Measurements from ENCODE around the gene SRP9.
"Not testable (repeated sequence)": the region's sequence is repeated elsewhere in the genome, so short reads cannot be mapped to it uniquely, and the experiment has no call there.

The SRP9 gene

DNA sequence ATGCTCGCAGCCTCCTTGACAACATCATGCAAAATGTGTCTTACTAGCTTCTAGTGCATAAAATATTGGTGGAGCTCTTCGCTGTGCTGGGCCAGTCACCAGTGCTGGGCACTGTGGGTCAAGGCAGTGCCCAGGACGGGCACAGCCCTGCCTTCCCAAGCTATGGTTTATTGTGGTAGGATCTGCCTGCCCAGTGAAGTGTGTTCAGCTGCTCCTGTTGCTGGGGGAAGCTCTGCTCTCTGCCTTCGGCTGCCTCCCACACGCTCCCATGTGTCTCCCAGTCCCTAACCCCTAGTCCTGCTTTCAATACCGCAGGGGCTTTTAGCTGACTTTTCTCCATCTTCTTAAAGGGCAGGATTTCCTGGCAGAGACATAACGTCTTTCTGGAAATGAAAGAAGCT, 48.0 kb downstream of the SRP9 start:
- ChIA-PET CTCF (interaction anchor here (1.6 kb wide), 1 partner anchor 9 kb away, joined by 4 read pairs; no protein-coding TSS in a partner anchor), POLR2A (no interaction called here)
- no peak for DNase-seq (ENCODE audit: extremely low spot score)
- TF ChIP-seq, protein P1, sequence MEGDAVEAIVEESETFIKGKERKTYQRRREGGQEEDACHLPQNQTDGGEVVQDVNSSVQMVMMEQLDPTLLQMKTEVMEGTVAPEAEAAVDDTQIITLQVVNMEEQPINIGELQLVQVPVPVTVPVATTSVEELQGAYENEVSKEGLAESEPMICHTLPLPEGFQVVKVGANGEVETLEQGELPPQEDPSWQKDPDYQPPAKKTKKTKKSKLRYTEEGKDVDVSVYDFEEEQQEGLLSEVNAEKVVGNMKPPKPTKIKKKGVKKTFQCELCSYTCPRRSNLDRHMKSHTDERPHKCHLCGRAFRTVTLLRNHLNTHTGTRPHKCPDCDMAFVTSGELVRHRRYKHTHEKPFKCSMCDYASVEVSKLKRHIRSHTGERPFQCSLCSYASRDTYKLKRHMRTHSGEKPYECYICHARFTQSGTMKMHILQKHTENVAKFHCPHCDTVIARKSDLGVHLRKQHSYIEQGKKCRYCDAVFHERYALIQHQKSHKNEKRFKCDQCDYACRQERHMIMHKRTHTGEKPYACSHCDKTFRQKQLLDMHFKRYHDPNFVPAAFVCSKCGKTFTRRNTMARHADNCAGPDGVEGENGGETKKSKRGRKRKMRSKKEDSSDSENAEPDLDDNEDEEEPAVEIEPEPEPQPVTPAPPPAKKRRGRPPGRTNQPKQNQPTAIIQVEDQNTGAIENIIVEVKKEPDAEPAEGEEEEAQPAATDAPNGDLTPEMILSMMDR (IDR thresholded peaks at IDR 0.05; ENCODE audit: control extremely low read depth, extremely low read depth, low read depth, missing control alignments): no peak

DNA sequence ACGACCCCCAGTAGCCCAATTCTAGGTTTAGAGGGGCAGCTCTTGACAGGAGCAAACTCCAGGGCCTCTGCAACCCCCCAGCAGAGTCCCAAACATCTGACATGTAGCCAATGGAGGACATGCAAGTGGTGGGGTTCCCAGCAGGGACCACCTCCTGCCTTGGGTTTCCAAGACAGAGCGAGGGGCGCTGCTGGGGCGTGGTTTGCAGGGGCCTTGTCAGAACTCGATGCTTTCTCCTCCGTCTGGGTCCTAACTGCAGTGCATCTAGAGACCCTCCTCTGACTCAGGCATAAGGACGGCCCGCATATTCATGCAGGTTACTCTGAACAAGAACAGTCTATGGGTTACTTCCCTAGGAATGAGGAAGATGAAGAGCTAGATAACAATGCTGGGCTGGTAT, 49.5 kb downstream of the SRP9 start:
- DNase-seq (ENCODE audit: extremely low spot score): no peak
- POLR2A ChIA-PET: no interaction called here
- CTCF ChIA-PET: interaction anchor here (1.6 kb wide), 1 partner anchor 8 kb away, joined by 4 read pairs; no protein-coding TSS in a partner anchor
- TF ChIP-seq, protein P1 (IDR thresholded peaks at IDR 0.05; ENCODE audit: control extremely low read depth, extremely low read depth, low read depth, missing control alignments): no peak

GRCh38 chr1:225828706-225829345, 51.2 kb downstream of the SRP9 start:
- ChIA-PET CTCF (no interaction called here), POLR2A (no interaction called here)
- TF ChIP-seq, protein P1 (IDR thresholded peaks at IDR 0.05; ENCODE audit: control extremely low read depth, extremely low read depth, low read depth, missing control alignments): no peak
- DNase-seq (ENCODE audit: extremely low spot score): no peak

DNA sequence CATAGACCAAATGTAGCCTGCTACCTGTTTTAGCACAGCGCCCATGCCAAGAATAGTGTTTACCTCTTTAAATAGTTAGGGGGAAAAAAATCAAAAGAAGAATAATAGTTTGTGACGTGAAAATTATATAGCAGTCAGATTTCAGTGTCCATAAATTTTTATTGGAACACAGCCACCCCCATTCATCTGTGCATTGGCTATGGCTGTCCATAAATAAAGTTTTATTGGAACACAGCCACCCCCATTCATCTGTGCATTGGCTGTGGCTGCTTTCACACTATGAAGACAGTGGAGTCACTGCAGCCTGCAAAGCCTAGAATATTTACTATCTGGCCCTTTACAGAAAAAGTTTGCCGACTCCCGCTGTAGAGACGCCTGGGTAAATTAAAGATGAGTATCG, 53.2 kb downstream of the SRP9 start:
- ChIA-PET POLR2A (no interaction called here), CTCF (no interaction called here)
- no peak for DNase-seq (ENCODE audit: extremely low spot score)
- TF ChIP-seq, protein P1 (IDR thresholded peaks at IDR 0.05; ENCODE audit: control extremely low read depth, extremely low read depth, low read depth, missing control alignments): no peak

DNA sequence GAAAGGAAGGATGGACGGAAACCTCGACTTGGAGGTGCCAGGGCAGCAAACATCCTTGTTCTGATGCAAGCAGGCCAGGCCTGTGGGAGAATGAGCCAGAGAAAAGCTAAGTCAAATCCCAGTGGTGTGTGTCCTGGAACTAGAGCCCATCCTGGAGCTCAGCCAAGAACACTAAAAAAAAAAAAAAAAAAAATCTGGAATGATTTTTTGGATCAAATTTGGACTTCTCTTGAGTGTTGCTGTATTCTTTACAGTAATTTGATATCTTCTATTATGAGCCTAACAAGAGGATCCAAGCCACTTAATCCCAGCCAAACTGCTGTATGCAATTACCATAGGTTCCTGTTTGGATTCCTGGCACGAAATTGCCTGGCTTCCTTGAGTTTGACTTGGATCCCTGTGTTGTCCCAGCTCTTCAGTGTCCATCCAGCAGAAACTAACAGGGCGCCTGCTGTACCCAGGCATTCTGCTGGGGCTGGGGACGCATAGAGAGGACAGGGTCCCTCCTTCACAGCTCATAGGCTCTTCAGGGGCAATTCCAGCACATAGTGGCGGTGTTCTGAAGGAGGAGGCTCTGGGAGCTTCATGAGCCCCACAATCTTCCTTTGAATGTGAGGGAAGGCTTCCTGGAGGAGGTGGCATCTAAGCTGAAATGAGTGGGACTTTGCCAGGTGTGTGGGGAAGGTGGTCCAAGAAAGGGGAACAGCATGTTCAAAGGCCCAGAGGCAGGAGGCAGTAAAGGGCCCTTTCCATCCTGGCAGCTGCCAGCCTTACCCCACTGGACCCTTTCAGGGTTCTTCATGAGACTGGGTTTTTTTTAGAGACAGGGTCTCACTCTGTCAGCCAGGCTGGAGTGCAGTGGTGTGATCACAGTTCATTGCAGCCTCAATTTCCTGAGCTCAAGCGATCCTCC, 57.0 kb downstream of the SRP9 start:
- no peak for DNase-seq (ENCODE audit: extremely low spot score)
- TF ChIP-seq, protein P1 (IDR thresholded peaks at IDR 0.05; ENCODE audit: control extremely low read depth, extremely low read depth, low read depth, missing control alignments): no peak
- ChIA-PET POLR2A (interaction anchor here (0.7 kb wide), 1 partner anchor 59 kb away, joined by 4 read pairs; no protein-coding TSS in a partner anchor), CTCF (interaction anchor here (0.8 to 2.1 kb wide), 4 partner anchors 8 to 360 kb away, joined by 3 to 5 read pairs (median 4); partner anchors contain the start of gene SRP9)

- DNase-seq (ENCODE audit: extremely low spot score): no peak
- ChIA-PET POLR2A (interaction anchor here (0.7 kb wide), 1 partner anchor 58 kb away, joined by 4 read pairs; no protein-coding TSS in a partner anchor), CTCF (interaction anchor here (1.9 kb wide), 1 partner anchor 16 kb away, joined by 5 read pairs; no protein-coding TSS in a partner anchor)
- TF ChIP-seq, protein P1 (IDR thresholded peaks at IDR 0.05; ENCODE audit: control extremely low read depth, extremely low read depth, low read depth, missing control alignments): no peak
These were observed 58.2 kb downstream of the SRP9 start for GRCh38 chr1:225835856-225836255.

DNA sequence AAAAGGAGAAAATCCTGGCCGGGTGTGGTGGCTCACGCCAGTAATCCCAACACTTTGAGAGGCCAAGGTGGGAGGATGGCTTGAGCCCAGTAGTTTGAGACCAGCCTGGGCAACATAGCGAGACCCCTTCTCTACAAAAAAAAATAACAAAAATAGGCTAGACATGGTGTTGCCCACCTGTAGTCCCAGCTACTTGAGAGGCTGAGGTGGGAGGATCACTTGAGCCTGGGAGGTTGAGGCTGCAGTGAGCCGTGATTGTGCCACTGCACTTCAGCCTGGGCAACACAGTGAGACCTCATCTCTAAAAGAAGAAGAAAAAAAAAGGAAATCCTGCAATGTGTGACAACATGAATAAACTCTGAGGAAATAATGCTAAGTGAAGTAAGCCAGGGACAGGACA, 58.7 kb downstream of the SRP9 start:
- POLR2A ChIA-PET: not testable (repeated sequence)

More for the DNA sequence above, 58.7 kb downstream of the SRP9 start:
- CTCF ChIA-PET; DNase-seq (ENCODE audit: extremely low spot score): not testable (repeated sequence)
